ENCODE measurements around the gene ADGRV1.

ADGRV1 gene

DNA sequence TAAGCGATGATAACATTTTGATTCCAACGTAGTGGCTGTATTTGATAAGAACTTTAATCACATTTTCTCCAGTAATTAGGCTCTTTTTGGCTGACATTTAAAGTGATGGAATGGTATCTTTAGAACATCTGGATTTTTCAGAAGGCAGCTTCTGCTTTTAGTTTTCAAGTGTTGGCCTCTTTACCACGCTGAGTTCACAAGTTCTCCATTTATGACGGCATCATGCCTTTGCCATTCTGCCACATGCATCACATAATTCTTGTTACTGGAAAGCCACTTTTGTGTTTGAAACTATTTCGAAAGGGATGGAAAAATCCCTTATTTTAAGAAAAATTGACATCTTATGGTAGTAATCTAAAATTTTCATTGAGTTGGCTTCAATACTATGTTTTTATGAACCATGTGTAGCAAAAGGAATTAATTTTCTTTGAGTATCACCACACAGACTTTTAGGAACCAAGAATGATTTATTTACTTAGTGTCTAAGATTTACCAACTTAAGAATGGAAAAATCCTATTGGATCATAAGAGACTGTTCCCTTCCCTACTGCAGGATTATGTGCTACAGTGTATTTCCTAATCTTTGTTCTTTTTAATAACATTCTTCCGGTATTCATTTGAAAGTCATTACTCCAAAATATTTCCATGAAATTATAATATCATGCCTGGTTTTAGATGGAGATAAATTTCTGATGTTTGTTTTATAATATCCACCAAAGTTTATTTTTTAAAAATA, 344.2 kb downstream of the ADGRV1 start:
- TF ChIP-seq TAF1 (IDR thresholded peaks at IDR 0.05; ENCODE audit: low read depth) = no peak
- no peak for TF ChIP-seq CEBPB (IDR thresholded peaks at IDR 0.05)
- no peak for TF ChIP-seq TCF12 (IDR thresholded peaks at IDR 0.05; ENCODE audit: low read depth)
- TF ChIP-seq CREB1 (IDR thresholded peaks at IDR 0.05; ENCODE audit: low read depth) = no peak
- no peak for TF ChIP-seq ZBTB7A (IDR thresholded peaks at IDR 0.05; ENCODE audit: low read depth)
- TF ChIP-seq EGR1 (IDR thresholded peaks at IDR 0.05) = no peak
- no peak for TF ChIP-seq YY1 (IDR thresholded peaks at IDR 0.05; ENCODE audit: low read depth)
- no peak for TF ChIP-seq FOXM1 (IDR thresholded peaks at IDR 0.05; ENCODE audit: borderline replicate concordance, low read depth)
- TF ChIP-seq TEAD4 (IDR thresholded peaks at IDR 0.05) = no peak

DNA sequence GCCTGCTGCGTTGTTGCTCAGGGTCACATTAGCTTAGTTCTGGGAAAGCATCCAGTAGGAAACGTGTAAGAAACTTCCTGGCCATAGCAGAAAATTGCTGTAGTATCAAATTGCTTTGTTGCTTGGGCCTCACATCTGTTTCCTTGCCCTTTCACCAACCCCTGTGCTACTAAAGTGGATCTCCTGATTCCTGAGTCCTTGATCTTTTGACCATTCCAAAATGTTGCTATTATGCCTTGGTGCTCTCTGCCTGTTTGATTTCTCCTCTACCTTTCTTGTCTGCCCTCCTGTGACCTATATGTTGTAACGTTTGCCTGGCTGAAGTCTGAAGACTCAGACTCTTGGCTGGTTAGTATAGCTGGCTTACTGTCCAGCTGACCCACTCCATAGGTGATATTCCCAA, 350.5 kb downstream of the ADGRV1 start:
- TF ChIP-seq, protein P1, sequence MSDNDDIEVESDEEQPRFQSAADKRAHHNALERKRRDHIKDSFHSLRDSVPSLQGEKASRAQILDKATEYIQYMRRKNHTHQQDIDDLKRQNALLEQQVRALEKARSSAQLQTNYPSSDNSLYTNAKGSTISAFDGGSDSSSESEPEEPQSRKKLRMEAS (IDR thresholded peaks at IDR 0.05) = no peak
- TF ChIP-seq EP300 (IDR thresholded peaks at IDR 0.05; ENCODE audit: borderline replicate concordance) (no peak), YY1 (IDR thresholded peaks at IDR 0.05; ENCODE audit: low read depth) (no peak), EGR1 (IDR thresholded peaks at IDR 0.05) (no peak), RAD21 (IDR thresholded peaks at IDR 0.05; ENCODE audit: low read depth) (no peak), FOXM1 (IDR thresholded peaks at IDR 0.05; ENCODE audit: borderline replicate concordance, low read depth) (no peak), TAF1 (IDR thresholded peaks at IDR 0.05; ENCODE audit: low read depth) (no peak), ZBTB7A (IDR thresholded peaks at IDR 0.05; ENCODE audit: low read depth) (no peak), TCF12 (IDR thresholded peaks at IDR 0.05; ENCODE audit: low read depth) (no peak), CEBPB (IDR thresholded peaks at IDR 0.05) (no peak), CREB1 (IDR thresholded peaks at IDR 0.05; ENCODE audit: low read depth) (no peak), NFIC (IDR thresholded peaks at IDR 0.05) (no peak)
- TF ChIP-seq, protein P2, sequence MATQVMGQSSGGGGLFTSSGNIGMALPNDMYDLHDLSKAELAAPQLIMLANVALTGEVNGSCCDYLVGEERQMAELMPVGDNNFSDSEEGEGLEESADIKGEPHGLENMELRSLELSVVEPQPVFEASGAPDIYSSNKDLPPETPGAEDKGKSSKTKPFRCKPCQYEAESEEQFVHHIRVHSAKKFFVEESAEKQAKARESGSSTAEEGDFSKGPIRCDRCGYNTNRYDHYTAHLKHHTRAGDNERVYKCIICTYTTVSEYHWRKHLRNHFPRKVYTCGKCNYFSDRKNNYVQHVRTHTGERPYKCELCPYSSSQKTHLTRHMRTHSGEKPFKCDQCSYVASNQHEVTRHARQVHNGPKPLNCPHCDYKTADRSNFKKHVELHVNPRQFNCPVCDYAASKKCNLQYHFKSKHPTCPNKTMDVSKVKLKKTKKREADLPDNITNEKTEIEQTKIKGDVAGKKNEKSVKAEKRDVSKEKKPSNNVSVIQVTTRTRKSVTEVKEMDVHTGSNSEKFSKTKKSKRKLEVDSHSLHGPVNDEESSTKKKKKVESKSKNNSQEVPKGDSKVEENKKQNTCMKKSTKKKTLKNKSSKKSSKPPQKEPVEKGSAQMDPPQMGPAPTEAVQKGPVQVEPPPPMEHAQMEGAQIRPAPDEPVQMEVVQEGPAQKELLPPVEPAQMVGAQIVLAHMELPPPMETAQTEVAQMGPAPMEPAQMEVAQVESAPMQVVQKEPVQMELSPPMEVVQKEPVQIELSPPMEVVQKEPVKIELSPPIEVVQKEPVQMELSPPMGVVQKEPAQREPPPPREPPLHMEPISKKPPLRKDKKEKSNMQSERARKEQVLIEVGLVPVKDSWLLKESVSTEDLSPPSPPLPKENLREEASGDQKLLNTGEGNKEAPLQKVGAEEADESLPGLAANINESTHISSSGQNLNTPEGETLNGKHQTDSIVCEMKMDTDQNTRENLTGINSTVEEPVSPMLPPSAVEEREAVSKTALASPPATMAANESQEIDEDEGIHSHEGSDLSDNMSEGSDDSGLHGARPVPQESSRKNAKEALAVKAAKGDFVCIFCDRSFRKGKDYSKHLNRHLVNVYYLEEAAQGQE (IDR thresholded peaks at IDR 0.05; ENCODE audit: low read depth) = no peak

DNA sequence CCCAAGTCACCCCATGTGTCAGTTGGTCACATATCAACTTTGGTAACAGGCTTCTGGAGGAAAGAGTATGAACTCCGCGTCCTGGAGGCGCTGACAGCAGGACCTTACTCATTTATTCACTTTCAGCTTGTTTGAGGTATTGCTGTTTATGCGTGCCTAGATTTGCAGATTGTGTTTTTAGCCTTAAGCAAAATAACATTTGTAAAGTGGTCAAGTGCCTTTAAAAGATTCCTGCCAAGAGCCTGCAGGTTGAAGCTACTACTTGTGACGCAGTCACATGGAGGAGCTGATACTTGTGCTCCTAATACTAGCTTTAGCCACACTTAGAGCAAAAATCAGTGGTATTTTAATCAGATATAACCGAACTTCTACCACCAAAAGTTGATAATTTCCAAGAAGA, 351.3 kb downstream of the ADGRV1 start:
- TF ChIP-seq, protein P1 (IDR thresholded peaks at IDR 0.05) = no peak
- TF ChIP-seq YY1 (IDR thresholded peaks at IDR 0.05; ENCODE audit: low read depth) (no peak), FOXM1 (IDR thresholded peaks at IDR 0.05; ENCODE audit: borderline replicate concordance, low read depth) (no peak), NFIC (IDR thresholded peaks at IDR 0.05) (no peak), TAF1 (IDR thresholded peaks at IDR 0.05; ENCODE audit: low read depth) (no peak), CEBPB (IDR thresholded peaks at IDR 0.05) (no peak), EP300 (IDR thresholded peaks at IDR 0.05; ENCODE audit: borderline replicate concordance) (no peak), CREB1 (IDR thresholded peaks at IDR 0.05; ENCODE audit: low read depth) (no peak), EGR1 (IDR thresholded peaks at IDR 0.05) (no peak), ZBTB7A (IDR thresholded peaks at IDR 0.05; ENCODE audit: low read depth) (no peak)
- TF ChIP-seq, protein P3, sequence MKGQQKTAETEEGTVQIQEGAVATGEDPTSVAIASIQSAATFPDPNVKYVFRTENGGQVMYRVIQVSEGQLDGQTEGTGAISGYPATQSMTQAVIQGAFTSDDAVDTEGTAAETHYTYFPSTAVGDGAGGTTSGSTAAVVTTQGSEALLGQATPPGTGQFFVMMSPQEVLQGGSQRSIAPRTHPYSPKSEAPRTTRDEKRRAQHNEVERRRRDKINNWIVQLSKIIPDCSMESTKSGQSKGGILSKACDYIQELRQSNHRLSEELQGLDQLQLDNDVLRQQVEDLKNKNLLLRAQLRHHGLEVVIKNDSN (IDR thresholded peaks at IDR 0.05) = no peak
- TF ChIP-seq, protein P2 (IDR thresholded peaks at IDR 0.05; ENCODE audit: low read depth) = no peak

DNA sequence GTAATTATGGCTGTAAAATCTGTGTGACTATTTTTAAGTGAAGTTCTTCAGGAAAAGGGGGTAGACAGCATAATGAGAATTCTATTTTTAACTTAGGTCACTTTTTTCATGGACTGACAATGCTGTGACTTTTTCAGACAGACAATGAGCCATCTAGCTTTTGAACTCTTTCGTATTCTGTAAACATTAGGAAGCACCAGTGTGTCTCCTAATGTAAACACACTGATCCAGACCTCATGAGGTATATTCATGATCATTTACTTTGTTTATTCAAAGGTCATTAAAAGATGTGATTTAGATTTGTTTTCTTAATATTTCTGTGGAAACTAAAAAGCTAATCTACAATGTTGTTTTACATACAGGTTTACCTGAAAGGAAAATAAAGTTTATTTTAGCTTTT, 352.6 kb downstream of the ADGRV1 start:
- TF ChIP-seq FOXM1 (IDR thresholded peaks at IDR 0.05; ENCODE audit: borderline replicate concordance, low read depth) (no peak), EGR1 (IDR thresholded peaks at IDR 0.05) (no peak), CEBPB (IDR thresholded peaks at IDR 0.05) (no peak), CREB1 (IDR thresholded peaks at IDR 0.05; ENCODE audit: low read depth) (no peak), TEAD4 (IDR thresholded peaks at IDR 0.05) (no peak), TAF1 (IDR thresholded peaks at IDR 0.05; ENCODE audit: low read depth) (no peak), EP300 (IDR thresholded peaks at IDR 0.05; ENCODE audit: borderline replicate concordance) (no peak), TCF12 (IDR thresholded peaks at IDR 0.05; ENCODE audit: low read depth) (no peak), RAD21 (IDR thresholded peaks at IDR 0.05; ENCODE audit: low read depth) (no peak), YY1 (IDR thresholded peaks at IDR 0.05; ENCODE audit: low read depth) (no peak), ZBTB7A (IDR thresholded peaks at IDR 0.05; ENCODE audit: low read depth) (no peak), NFIC (IDR thresholded peaks at IDR 0.05) (no peak)
- TF ChIP-seq, protein P3 (IDR thresholded peaks at IDR 0.05) = no peak
- TF ChIP-seq, protein P1 (IDR thresholded peaks at IDR 0.05) = no peak
- TF ChIP-seq, protein P2 (IDR thresholded peaks at IDR 0.05; ENCODE audit: low read depth) = no peak
